Measurements from ENCODE around the gene TYW1B.
"Not testable (repeated sequence)": the region's sequence is repeated elsewhere in the genome, so short reads cannot be mapped to it uniquely, and the experiment has no call there.

TYW1B gene

DNA sequence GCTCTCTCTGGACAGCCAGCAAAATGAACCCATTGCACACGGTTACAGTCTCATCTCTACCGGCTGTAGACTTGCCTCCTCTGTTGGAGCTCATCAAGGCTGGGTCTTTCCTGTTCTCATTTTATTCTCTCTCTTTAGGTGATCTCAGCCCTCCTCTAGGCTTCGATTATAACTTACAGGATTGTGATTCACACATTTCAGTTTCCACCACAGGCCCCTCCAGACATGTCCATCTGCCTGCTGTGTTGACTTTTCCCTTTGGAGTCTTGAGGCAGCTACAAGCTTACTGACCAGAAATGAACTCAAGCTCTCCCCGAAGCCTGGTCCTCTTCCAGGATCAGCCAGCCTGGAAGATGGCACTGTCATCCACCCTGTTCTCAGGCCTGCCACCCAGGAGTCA is 268.5 kb downstream of the TYW1B start:
- H3K36me3 ChIP-seq (ENCODE audit: control insufficient read depth in 1 of 2, insufficient read depth in 2 of 2, low read depth in 1 of 2, low read length in 2 of 2); H2AFZ ChIP-seq (ENCODE audit: low read depth, low read length); H3K79me1 ChIP-seq (replicated peaks; ENCODE audit: low read length, poor library complexity, severe bottlenecking); H2BK120ac ChIP-seq (ENCODE audit: low read depth, low read length); H2BK12ac ChIP-seq (ENCODE audit: low read length in 2 of 2); H3K9me3 ChIP-seq (ENCODE audit: control insufficient read depth, low read length); H3K23ac ChIP-seq (ENCODE audit: low read length in 2 of 2); H3K27me3 ChIP-seq (ENCODE audit: control insufficient read depth in 1 of 2, insufficient read depth in 1 of 2, low read length in 2 of 2); H4K91ac ChIP-seq (ENCODE audit: low read length); H3K4ac ChIP-seq (ENCODE audit: low read depth in 1 of 2, low read length in 2 of 2); DNase-seq; H2AK5ac ChIP-seq (ENCODE audit: low read length, severe bottlenecking); H2BK15ac ChIP-seq (ENCODE audit: low read depth, poor library complexity, severe bottlenecking); H3K4me3 ChIP-seq (ENCODE audit: insufficient read depth in 1 of 2, low read depth in 1 of 2, low read length in 2 of 2); H3K4me2 ChIP-seq (ENCODE audit: low read length, poor library complexity, severe bottlenecking); H4K8ac ChIP-seq (ENCODE audit: low read length); H2BK5ac ChIP-seq (ENCODE audit: low read depth, low read length, poor library complexity, severe bottlenecking); H3K18ac ChIP-seq (ENCODE audit: low read depth in 1 of 2, low read length in 2 of 2); H3K14ac ChIP-seq (ENCODE audit: low read length in 2 of 2); H3K4me1 ChIP-seq (ENCODE audit: control insufficient read depth, insufficient read depth, low read depth, low read length); H3K9ac ChIP-seq (ENCODE audit: low read length); H3K27ac ChIP-seq (ENCODE audit: low read length, poor library complexity, severe bottlenecking): not testable (repeated sequence)
- WGBS, result 76% methylated on average over 3 of the region's 4 CpGs

DNA sequence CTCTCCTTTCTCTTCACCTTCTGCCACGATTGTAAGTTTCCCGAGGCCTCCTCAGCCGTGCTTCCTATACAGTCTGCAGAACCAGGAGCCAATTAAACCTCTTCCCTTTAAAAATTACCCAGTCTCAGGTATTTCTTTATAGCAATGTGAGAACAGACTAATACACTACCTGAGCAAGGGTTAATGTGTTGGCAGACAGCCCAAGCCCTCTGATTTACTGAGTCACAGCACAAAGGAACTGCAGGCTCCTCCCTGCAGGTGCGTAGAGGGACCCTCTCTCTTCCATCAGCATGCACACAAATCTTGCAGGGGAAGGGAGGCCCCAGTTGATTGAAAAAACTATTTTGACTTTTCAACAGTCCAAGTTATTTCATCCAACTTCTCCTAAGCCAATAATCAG is 271.3 kb downstream of the TYW1B start:
- H4K91ac ChIP-seq (ENCODE audit: low read length); H2BK5ac ChIP-seq (ENCODE audit: low read depth, low read length, poor library complexity, severe bottlenecking); H3K79me1 ChIP-seq (replicated peaks; ENCODE audit: low read length, poor library complexity, severe bottlenecking); H3K18ac ChIP-seq (ENCODE audit: low read depth in 1 of 2, low read length in 2 of 2); H2AFZ ChIP-seq (ENCODE audit: low read depth, low read length); H3K4ac ChIP-seq (ENCODE audit: low read depth in 1 of 2, low read length in 2 of 2); H2BK120ac ChIP-seq (ENCODE audit: low read depth, low read length); H3K4me3 ChIP-seq (ENCODE audit: insufficient read depth in 1 of 2, low read depth in 1 of 2, low read length in 2 of 2); H4K8ac ChIP-seq (ENCODE audit: low read length); H3K14ac ChIP-seq (ENCODE audit: low read length in 2 of 2); H3K27ac ChIP-seq (ENCODE audit: low read length, poor library complexity, severe bottlenecking); H3K27me3 ChIP-seq (ENCODE audit: control insufficient read depth in 1 of 2, insufficient read depth in 1 of 2, low read length in 2 of 2); H3K36me3 ChIP-seq (ENCODE audit: control insufficient read depth in 1 of 2, insufficient read depth in 2 of 2, low read depth in 1 of 2, low read length in 2 of 2); H2BK12ac ChIP-seq (ENCODE audit: low read length in 2 of 2); H3K9me3 ChIP-seq (ENCODE audit: control insufficient read depth, low read length); DNase-seq; H3K23ac ChIP-seq (ENCODE audit: low read length in 2 of 2); H2AK5ac ChIP-seq (ENCODE audit: low read length, severe bottlenecking); H3K4me2 ChIP-seq (ENCODE audit: low read length, poor library complexity, severe bottlenecking); H2BK15ac ChIP-seq (ENCODE audit: low read depth, poor library complexity, severe bottlenecking); H3K9ac ChIP-seq (ENCODE audit: low read length); H3K4me1 ChIP-seq (ENCODE audit: control insufficient read depth, insufficient read depth, low read depth, low read length): not testable (repeated sequence)
- 83% methylated on average over 1 of the region's 4 CpGs for WGBS

DNA sequence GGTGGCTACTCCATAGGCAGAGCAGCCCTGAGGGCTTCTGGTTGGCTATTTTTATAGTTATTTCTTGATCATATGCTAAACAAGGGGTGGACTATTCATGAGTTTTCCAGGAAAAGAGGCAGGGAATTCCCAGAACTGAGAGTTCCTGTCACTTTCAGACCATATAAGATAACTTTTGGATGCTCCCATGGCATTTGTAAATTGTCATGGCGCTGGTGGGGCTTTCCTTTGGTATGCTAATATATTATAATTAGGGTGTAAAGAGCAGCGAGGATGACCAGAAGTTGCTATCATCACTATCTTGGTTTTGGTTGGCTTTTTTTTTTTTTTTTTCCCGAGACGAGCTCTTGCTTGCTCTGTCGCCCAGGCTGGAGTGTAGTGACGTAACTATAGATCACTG is 272.8 kb downstream of the TYW1B start:
- H3K9me3 ChIP-seq (ENCODE audit: control insufficient read depth, low read length); H4K8ac ChIP-seq (ENCODE audit: low read length); H3K4me2 ChIP-seq (ENCODE audit: low read length, poor library complexity, severe bottlenecking); H3K4me3 ChIP-seq (ENCODE audit: insufficient read depth in 1 of 2, low read depth in 1 of 2, low read length in 2 of 2); H4K91ac ChIP-seq (ENCODE audit: low read length); H3K9ac ChIP-seq (ENCODE audit: low read length); H3K79me1 ChIP-seq (replicated peaks; ENCODE audit: low read length, poor library complexity, severe bottlenecking); H3K36me3 ChIP-seq (ENCODE audit: control insufficient read depth in 1 of 2, insufficient read depth in 2 of 2, low read depth in 1 of 2, low read length in 2 of 2); H3K4me1 ChIP-seq (ENCODE audit: control insufficient read depth, insufficient read depth, low read depth, low read length); H2AFZ ChIP-seq (ENCODE audit: low read depth, low read length); H2AK5ac ChIP-seq (ENCODE audit: low read length, severe bottlenecking); H3K18ac ChIP-seq (ENCODE audit: low read depth in 1 of 2, low read length in 2 of 2); H3K27ac ChIP-seq (ENCODE audit: low read length, poor library complexity, severe bottlenecking); H2BK120ac ChIP-seq (ENCODE audit: low read depth, low read length); DNase-seq; H3K23ac ChIP-seq (ENCODE audit: low read length in 2 of 2); H3K27me3 ChIP-seq (ENCODE audit: control insufficient read depth in 1 of 2, insufficient read depth in 1 of 2, low read length in 2 of 2); H2BK15ac ChIP-seq (ENCODE audit: low read depth, poor library complexity, severe bottlenecking); H2BK5ac ChIP-seq (ENCODE audit: low read depth, low read length, poor library complexity, severe bottlenecking); H3K14ac ChIP-seq (ENCODE audit: low read length in 2 of 2); H2BK12ac ChIP-seq (ENCODE audit: low read length in 2 of 2); H3K4ac ChIP-seq (ENCODE audit: low read depth in 1 of 2, low read length in 2 of 2): not testable (repeated sequence)
- 51% methylated on average over 2 of the region's 6 CpGs for WGBS

DNA sequence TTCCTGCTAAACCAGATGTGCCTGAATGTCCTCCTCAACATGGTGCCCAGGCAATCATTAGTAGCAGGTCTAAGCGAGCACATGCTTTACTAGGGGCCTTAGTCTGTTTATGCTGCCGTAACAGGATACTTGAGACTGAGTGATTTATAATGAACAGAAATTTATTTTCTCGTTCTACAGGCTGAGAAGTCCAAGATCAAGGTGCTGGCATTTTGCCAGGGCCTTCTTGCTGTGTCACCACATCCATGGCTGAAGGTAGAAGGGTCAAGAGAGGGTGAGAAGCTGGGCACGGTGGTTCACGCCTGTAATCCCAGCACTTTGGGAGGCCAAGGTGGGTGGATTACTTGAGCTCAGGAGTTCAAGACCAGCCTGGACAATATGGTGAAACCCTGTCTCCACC is 273.6 kb downstream of the TYW1B start:
- not testable (repeated sequence) for H3K9ac ChIP-seq (ENCODE audit: low read length); H3K36me3 ChIP-seq (ENCODE audit: control insufficient read depth in 1 of 2, insufficient read depth in 2 of 2, low read depth in 1 of 2, low read length in 2 of 2); H2AK5ac ChIP-seq (ENCODE audit: low read length, severe bottlenecking); H2AFZ ChIP-seq (ENCODE audit: low read depth, low read length); H2BK5ac ChIP-seq (ENCODE audit: low read depth, low read length, poor library complexity, severe bottlenecking); H2BK15ac ChIP-seq (ENCODE audit: low read depth, poor library complexity, severe bottlenecking); H4K8ac ChIP-seq (ENCODE audit: low read length); H3K23ac ChIP-seq (ENCODE audit: low read length in 2 of 2); H2BK12ac ChIP-seq (ENCODE audit: low read length in 2 of 2); H3K4me3 ChIP-seq (ENCODE audit: insufficient read depth in 1 of 2, low read depth in 1 of 2, low read length in 2 of 2); H2BK120ac ChIP-seq (ENCODE audit: low read depth, low read length); H3K4ac ChIP-seq (ENCODE audit: low read depth in 1 of 2, low read length in 2 of 2); H3K4me1 ChIP-seq (ENCODE audit: control insufficient read depth, insufficient read depth, low read depth, low read length); H4K91ac ChIP-seq (ENCODE audit: low read length); H3K9me3 ChIP-seq (ENCODE audit: control insufficient read depth, low read length); H3K27me3 ChIP-seq (ENCODE audit: control insufficient read depth in 1 of 2, insufficient read depth in 1 of 2, low read length in 2 of 2); H3K79me1 ChIP-seq (replicated peaks; ENCODE audit: low read length, poor library complexity, severe bottlenecking); H3K4me2 ChIP-seq (ENCODE audit: low read length, poor library complexity, severe bottlenecking); H3K18ac ChIP-seq (ENCODE audit: low read depth in 1 of 2, low read length in 2 of 2); H3K14ac ChIP-seq (ENCODE audit: low read length in 2 of 2); DNase-seq; H3K27ac ChIP-seq (ENCODE audit: low read length, poor library complexity, severe bottlenecking)
- WGBS, result 77% methylated on average over 3 of the region's 5 CpGs
